Endometrial microvascular endothelial cells (primary cell): ENCODE results near the gene PDE12. TPM values are rescaled to one million over a fixed set of nuclear protein-coding genes. Genes with fewer than 3 reads are reported as not detected.

ENCODE experiments used
- in situ Hi-C: cut with HindIII; loops from 2 replicates; pipeline ENCODE4 v1.10.0; 2017; ENCODE audit warnings: low sequenced_read_pairs, low pct_unique_long_range_greater_than_20kb; ENCODE audit errors: inconsistent ontology term
- total RNA-seq: library from RNA; depleted of rRNA; stranded (reverse); fragments of >200 nt; gene quantifications from one replicate; pipeline ENCODE4 v1.2.3, GENCODE V29; 2015; ENCODE audit errors: inconsistent ontology term

PDE12 gene, protein sequence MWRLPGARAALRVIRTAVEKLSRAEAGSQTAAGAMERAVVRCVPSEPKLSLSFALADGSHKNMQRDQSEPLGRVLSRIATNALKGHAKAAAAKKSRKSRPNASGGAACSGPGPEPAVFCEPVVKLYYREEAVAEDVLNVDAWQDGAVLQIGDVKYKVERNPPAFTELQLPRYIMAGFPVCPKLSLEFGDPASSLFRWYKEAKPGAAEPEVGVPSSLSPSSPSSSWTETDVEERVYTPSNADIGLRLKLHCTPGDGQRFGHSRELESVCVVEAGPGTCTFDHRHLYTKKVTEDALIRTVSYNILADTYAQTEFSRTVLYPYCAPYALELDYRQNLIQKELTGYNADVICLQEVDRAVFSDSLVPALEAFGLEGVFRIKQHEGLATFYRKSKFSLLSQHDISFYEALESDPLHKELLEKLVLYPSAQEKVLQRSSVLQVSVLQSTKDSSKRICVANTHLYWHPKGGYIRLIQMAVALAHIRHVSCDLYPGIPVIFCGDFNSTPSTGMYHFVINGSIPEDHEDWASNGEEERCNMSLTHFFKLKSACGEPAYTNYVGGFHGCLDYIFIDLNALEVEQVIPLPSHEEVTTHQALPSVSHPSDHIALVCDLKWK
- 37.1 TPM for total RNA-seq

DNA sequence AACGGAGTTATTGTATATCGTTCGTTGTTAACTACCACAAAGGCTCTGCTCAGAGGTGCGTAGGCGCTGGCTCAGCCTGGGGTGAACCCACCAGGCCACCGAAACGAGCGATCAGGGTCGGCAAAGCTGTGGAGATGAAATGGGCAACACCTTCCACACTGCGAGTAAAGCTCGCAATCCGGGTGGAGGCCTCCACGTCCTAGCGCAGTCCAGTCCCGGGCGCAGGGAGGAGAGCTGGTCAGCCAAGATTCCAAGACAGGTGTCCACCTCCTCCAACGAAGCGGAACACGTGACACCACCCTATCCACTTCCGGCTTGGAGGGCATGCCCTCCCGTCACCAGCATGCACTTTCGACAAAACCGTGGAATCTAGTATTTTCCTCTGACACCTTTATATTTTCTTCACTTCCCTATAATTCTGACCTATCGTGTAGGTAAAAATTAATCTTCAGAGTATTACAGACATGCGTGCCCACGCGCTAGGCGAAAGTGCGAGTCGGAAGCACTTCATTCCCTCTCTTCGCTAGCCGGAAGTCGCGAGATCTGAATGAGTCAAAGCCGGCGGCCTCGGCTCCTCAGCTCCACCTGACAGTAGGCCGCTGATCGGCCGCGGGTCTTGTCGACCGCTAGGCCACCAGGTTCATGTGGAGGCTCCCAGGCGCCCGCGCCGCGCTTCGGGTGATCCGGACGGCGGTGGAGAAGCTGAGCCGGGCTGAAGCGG lies at the start of gene PDE12:
PDE12 (plus strand) TSS at position 537 of the 721 bp plus-strand sequence; CDS start at position 643, 106 bp downstream.
- in situ Hi-C loops: no loop called here

DNA sequence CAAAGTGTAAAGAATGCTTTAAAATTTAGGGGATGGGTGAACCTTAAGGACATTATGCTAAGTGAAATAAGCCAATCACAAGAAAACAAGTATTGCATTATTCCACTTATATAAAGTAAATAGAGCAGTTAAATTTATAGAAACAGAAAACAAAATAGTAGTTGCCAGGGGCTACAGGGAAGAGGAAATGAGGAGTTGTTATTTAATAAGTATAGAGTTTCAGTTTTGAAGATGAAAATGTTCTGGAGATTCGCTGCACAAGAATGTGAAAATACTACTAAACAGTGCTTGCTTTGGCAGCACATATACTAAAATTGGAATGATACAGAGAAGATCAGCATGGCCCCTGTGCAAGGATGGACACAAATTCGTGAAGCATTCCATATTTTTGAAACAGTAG lies 43.9 kb upstream of the PDE12 start:
- in situ Hi-C loops: no loop called here

DNA sequence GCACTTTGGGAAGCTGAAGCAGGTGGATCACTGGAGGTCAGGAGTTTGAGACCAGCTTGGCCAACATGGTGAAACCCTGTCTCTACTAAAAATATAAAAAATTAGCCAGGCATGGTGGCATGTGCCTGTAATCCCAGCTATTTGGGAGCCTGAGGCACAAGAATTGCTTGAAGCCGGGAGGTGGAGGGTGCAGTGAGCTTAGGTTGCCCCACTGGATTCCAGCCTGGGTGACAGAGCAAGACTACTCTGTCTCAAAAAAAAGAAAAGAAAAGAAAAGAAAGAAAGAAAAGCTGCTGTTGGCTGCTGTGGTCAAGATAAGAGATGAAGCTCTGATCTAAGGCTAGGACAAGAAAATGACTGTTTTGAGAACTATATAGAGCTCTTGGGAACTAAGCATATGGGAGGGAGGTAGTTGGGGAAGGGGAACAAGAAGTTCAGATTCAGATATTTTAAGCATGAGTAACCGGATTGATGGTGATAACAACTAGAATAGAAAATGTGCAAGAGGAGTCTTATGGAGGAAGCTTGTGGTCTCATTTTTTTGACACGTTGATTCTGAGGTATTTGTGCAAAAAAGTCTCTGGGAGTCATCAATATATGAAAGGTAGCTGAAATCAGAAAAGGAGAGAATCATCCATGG lies 37.7 kb upstream of the PDE12 start:
- in situ Hi-C loops: no loop called here

DNA sequence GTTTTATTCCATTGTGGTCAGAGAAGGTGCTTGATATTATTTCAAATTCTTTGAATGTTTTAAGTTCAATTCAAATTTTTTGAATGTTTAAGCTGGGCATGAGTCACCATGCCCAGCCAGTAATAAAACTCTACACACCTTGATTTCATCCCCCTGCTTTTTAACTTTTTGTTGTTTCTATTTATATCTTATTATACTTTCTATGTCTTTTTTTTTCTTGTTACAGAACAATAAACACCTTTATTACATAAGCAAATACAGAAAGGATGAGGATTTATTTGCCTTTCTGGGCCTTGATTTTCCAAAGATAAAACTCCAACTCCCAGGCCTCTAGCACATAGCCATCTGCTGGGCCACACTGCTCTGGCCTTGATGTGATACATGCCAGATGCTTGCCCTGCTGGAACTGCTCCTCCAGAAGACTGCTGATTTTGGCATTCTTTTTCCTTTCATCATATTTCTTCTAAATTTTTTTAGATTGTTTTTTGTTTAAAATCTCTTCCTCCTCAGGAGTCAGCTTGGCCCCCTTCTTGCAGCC lies 25.9 kb upstream of the PDE12 start:
- in situ Hi-C loops: no loop called here

DNA sequence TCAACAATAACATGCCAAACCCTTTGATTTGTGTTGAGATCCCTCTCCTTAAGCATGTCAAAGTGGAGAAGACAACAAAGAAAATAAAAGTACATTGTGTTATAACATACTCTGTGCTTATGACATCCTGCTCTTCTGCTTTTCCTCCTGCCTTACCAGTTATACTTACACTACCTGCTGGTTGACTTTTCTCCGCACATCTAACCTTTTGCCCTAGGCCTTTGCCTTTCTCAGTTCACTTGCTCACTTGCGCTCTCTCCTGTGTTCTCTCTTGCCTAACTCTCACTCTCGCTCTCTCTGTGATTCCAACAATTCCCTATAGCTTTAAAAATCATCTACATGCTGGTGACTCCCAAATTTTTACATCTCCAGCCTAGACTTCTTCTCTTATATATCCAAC lies 17.6 kb upstream of the PDE12 start:
- in situ Hi-C loops: no loop called here

DNA sequence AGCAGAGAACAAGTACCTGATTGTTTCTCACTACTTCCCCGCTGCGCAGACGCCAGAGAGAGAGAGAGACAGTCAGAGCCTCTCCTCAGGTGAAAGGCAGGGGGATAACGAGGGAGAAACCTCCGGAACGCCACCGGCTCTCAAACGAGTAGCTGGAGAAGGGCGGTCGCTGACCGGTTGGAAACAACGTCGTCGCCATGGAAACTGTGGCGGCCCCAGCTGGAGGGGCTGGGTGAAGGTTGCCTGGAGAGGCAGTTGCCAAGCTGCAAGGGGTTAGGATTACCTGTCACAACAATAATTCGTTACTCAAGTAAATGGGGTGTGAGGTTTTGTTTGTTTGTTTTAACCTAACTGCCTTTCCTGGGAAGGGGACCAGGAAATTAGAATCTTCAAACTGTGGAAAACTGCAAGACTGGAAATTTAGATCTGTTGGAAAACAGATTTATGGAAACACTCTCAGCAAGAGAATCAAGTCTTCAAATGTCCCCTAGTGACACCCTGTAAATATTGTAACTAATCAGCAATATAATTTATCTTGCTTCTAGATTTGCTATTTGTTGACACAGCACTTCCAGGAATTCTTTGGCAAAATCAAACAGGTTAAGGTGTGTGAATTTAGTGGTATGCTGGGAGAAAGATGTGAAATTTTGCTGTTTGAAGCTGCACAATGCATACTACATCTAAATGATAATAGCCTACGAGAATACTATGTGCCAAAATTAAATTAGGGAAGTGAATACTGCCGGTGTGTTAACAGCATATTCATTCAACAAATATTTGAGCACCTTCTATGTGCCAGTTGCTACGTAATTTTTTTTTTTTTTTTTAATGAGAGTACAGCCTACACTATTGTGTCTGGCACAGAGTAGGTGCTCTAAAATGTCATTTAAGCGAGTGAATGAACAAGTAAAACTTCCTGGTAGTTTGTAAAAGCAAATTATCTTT lies 11.6 kb upstream of the PDE12 start, which contains the start of gene DNAH12:
DNAH12 (minus strand) TSS at position 164 of the 945 bp plus-strand sequence. CDS start 1,474 bp downstream, outside the sequence.
- in situ Hi-C loops: no loop called here

DNA sequence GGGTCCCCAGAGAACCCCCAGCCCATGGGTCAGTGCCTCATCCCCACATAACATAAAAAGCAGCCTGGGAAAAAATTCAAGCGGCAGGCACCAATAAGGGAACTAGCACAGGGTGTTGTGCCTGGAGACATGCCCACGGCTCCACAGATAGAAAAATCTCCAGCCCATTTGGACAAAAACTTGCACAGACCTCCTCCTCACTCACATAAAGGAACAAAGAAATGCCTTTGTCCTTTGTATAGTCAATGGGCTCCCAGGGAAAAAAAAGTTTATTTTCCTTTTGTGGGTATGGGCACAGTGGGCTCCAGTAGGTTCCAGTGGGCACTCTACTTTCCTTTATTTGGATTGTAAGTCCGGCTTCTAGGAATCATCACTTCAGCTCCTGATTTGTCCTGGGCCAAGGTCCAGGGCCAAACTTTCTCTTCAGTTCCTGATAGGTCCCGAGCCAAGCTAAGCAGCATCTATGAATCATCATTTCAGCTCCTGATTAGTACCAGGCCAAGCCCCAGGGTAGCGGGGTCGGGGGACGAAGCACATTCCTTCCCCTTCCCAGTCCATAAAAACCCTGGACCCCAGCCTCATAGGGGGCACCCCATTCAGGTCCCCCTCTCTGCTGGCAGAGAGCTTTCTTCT lies 10.3 kb upstream of the PDE12 start:
- in situ Hi-C loops: no loop called here

DNA sequence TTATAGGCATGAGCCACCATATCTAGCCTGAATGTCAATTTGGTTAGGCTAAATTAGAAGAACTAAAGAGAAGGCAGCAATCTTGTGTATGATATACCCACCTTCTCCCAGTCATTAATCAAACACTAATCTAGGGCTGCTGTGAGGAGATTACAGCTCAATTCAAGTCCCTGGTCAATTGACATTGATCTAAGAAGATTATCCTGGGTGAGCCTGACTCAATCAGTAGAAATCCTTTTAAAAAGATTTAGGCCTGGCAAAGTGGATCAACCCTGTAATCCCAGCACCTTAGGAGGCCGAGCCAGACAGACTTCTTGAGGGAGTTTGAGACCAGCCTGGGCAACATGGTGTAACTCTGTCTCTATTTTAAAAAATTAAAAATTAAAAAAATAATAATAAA lies 9.5 kb upstream of the PDE12 start:
- in situ Hi-C loops: no loop called here

DNA sequence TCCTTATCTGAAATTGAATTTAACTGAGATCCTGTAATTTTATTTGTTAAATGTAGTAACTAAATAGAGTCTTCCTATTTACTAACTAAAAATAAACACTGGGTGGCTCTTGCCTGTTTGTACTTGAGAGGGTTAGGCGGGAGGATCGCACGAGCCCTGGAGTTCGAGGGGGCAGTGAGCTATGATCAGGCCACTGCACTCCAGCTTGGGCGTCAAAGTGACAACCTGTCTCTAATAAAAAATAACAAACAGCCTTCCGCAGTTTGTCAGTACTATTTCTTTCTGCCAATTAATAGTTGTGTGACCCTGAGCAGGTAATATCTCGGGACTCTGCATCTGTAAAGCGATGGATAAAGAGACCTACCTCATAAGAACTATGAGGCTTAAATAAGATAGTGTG lies 768 bp upstream of the PDE12 start:
- in situ Hi-C loops: no loop called here

DNA sequence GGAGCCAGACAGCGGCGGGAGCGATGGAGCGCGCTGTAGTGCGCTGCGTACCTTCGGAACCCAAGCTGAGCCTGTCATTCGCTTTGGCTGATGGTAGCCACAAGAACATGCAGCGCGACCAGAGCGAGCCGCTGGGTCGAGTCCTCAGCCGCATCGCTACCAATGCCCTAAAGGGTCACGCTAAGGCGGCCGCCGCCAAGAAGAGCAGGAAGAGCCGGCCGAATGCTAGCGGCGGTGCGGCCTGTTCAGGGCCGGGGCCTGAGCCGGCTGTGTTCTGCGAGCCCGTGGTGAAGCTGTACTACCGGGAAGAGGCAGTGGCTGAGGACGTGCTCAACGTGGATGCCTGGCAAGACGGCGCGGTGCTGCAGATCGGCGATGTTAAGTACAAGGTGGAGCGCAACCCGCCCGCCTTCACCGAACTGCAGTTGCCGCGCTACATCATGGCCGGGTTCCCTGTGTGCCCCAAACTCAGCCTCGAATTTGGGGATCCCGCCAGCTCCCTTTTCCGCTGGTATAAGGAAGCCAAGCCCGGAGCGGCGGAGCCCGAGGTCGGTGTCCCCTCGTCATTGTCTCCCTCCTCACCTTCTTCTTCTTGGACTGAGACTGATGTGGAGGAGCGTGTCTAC lies 498 bp downstream of the PDE12 start:
- in situ Hi-C loops: no loop called here

DNA sequence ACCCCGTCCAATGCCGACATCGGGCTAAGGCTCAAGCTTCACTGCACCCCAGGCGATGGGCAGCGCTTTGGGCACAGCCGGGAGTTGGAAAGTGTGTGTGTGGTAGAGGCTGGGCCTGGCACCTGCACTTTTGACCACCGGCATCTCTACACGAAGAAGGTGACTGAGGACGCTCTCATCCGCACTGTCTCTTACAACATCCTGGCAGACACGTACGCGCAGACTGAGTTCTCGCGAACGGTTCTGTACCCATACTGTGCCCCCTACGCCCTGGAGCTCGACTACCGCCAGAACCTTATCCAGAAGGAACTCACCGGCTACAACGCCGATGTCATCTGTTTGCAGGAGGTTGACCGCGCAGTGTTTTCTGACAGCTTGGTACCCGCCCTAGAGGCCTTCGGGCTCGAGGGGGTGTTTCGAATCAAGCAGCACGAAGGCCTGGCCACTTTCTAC lies 1.0 kb downstream of the PDE12 start:
- in situ Hi-C loops: no loop called here

DNA sequence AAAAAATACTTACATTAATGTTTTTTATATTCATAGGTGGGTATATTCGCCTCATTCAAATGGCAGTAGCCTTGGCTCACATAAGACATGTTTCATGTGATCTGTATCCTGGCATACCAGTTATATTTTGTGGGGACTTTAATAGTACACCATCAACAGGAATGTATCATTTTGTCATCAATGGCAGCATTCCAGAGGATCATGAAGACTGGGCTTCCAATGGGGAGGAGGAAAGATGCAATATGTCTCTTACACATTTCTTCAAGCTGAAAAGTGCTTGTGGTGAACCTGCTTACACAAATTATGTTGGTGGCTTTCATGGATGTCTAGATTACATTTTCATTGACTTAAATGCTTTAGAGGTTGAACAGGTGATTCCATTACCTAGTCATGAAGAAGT lies 3.5 kb downstream of the PDE12 start:
- in situ Hi-C loops: no loop called here

DNA sequence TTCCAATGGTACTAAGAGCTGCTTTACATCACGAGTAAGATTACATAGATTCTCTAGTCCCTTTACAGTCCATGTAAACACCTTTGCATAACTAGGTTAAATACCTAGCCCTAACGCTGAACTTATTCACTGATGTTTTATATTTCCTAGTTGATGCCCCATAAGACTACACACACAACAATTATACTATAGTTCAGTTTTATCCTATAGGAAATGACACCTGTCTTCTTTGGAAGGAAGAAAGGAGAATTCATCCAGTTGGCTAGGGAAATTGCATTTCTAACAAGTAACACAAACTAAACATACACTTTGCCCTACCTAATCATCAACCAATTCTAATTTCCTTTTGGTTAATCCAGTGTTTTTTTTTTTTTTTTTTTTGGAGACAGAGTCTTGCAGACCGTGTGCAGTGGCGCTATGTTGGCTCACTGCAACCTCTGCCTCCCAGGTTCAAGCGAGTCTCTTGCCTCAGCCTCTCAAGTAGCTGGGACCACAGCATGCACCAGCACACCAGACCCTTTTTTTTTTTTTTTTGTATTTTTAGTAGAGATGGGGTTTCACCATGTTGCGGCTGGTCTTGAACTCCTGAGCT lies 13.9 kb downstream of the PDE12 start:
- in situ Hi-C loops: no loop called here

DNA sequence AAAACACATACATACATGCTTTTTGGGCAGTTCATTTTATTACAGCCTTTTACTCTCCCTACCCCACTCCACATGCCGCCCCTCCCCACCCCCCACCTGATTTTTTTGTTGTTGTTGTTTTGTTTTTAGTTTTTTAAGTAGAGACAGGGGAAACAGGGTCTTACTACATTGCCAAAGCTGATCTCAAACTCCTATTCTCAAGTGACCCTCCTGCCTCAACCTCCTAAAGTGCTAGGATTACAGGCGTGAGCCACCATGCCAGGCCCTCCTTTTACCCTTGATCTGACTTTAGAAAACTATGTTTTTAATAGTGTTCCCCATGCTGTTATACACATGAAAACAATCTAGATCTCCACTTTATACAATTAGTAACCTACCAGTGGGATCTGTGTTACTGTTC lies 14.8 kb downstream of the PDE12 start:
- in situ Hi-C loops: no loop called here

DNA sequence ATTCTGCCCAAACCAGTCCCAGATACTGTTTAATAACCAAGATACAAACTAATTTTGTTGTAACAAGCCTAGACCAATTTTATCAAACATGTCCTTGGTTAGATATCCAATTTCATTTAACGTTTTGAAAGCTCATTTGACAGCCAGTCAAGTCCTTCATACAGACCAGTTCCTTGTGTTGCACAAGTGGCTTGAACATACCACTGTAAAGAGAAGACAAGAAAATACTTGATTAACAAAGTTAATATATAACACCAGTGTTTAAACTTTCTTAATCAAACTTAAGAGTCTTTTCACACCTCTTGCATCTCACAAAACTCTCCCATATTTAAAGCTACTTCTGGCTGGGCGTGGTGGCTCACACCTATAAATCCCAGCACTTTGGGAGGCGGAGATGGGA lies 16.0 kb downstream of the PDE12 start:
- in situ Hi-C loops: no loop called here

DNA sequence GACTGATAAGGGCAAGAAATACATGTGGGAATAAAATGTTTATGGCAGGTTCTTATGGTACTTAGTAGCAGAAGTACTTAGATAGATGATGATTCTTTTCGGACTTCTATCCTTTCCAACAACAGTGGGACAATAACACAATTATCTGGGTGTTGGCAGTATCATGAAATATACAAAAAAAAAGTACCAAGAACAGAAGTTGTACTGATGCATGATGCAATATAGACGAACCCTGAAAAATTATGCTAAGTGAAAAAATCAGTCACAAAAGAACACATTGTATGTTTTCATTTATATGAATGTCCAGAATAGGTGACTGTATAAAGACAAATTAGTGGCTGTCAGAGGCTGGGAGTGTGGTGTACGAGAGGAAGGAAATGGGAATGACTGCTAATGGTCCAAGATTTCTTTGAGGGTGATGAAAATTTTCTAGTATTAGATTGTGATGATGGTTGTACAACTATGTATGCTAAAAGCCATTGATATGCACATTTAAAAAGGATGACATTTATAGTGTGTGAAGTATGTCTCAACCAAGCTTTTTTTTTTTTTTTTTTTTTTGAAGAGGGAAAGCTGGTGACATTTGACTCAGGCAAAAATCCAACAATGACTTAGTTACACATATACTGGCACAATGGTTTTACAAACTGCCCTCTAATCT lies 20.0 kb downstream of the PDE12 start:
- in situ Hi-C loops: no loop called here
